Dermis lymphatic vessel endothelial cell (primary cell): ENCODE measurements around the gene IL37. TPM values are rescaled to one million over a fixed set of nuclear protein-coding genes. Genes with fewer than 3 reads are reported as not detected.

Source experiments
- total RNA-seq: library from RNA; depleted of rRNA; stranded (reverse); fragments of >200 nt; gene quantifications from 2 replicates; pipeline ENCODE4 v1.2.1, GENCODE V29; 2014

Gene IL37, protein sequence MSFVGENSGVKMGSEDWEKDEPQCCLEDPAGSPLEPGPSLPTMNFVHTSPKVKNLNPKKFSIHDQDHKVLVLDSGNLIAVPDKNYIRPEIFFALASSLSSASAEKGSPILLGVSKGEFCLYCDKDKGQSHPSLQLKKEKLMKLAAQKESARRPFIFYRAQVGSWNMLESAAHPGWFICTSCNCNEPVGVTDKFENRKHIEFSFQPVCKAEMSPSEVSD
- total RNA-seq: not detected in 2 replicates

DNA sequence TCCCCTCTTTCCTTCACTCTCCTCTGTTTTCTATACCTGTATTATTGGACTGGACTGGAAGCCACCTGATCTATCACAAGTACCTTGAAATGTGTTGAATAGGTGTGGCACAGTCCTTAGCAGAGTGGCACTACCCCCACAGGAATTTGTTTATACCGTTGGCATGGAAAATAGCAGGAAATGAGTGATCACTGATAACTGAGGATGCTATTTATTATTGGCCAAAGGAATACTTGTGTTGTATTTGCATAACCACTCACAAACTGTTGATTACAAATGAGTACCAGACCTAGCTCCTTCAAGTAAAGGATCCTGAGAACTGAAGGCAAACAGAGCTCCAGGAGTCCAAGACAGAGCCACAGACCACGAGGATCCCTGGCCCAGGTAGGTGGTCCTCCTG lies at the start of gene IL37:
IL37 (plus strand) TSS at position 301 of the 400 bp plus-strand sequence. CDS start 1,848 bp downstream, outside the sequence.

Other genes starting within 250 kb of the IL37 start
- gene NT5DC4, start 190.1 kb upstream of the IL37 start, total RNA-seq: not detected in 2 replicates
- 0.76 and 1.0 TPM in 2 replicates for gene CKAP2L, start 146.6 kb upstream of the IL37 start, total RNA-seq
- not detected in 2 replicates for gene IL1A, start 126.7 kb upstream of the IL37 start, total RNA-seq
- not detected in 2 replicates for gene IL1B, start 74.4 kb upstream of the IL37 start, total RNA-seq
- not detected in 2 replicates for gene IL36G, start 66.8 kb downstream of the IL37 start, total RNA-seq
- gene IL36A, start 94.3 kb downstream of the IL37 start, total RNA-seq: not detected in 2 replicates
- gene IL36B, start 141.7 kb downstream of the IL37 start, total RNA-seq: not detected in 2 replicates
- not detected in 2 replicates for gene IL36RN, start 148.0 kb downstream of the IL37 start, total RNA-seq
- not detected in 2 replicates for gene IL1F10, start 156.8 kb downstream of the IL37 start, total RNA-seq
- not detected in 2 replicates for gene IL1RN, start 216.4 kb downstream of the IL37 start, total RNA-seq